GM12891 (cell line): ENCODE data around the gene PLAGL1.

Experiments
- POLR2A ChIP-seq: IDR thresholded peaks from 2 replicates; pipeline ENCODE4 v1.6.1; 2011; ENCODE audit warnings: low read depth, low read length, control low read depth
- POLR2AphosphoS5 ChIP-seq: IDR thresholded peaks from 2 replicates; pipeline ENCODE4 v1.6.1; 2011; ENCODE audit warnings: low read depth, low read length, control low read depth
- POU2F2 ChIP-seq: IDR thresholded peaks from 2 replicates; pipeline ENCODE4 v1.6.1; 2011; ENCODE audit warnings: low read depth, mild to moderate bottlenecking, control low read depth, low read length, moderate library complexity
- SPI1 ChIP-seq: IDR thresholded peaks from 2 replicates; pipeline ENCODE4 v1.6.1; 2011; ENCODE audit warnings: low read depth, low read length, control low read depth
- TAF1 ChIP-seq: IDR thresholded peaks from 2 replicates; pipeline ENCODE4 v1.6.1; 2011; ENCODE audit warnings: low read depth, low read length, control low read depth

DNA sequence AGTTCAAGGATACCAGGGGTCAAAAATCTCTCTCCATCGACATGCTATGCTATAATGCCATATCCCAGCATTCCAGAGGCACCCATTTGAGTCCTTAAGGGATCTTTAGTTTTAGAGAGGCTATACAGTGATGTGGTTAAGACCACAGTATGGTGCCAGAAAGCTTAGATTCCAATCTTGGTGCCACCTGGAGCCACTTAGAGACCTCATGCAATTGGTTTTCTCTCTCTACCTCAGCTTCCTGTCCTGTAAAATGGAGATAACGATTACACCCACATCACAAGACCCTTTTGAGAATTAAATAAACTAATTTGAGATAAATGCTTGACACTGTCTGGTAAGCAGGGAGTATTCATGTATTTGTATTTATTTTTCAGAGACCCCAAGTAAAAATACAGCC is 39.0 kb downstream of the PLAGL1 start:
- TF ChIP-seq POLR2AphosphoS5: no peak
- no peak for TF ChIP-seq TAF1
- TF ChIP-seq POLR2A: no peak
- TF ChIP-seq POU2F2: no peak
- TF ChIP-seq SPI1: no peak
